HG02885 (cell line): ENCODE data around the gene RFPL3.
"Not testable (repeated sequence)": the region's sequence is repeated elsewhere in the genome, so short reads cannot be mapped to it uniquely, and the experiment has no call there.

Experiments used
- ATAC-seq: cut with Tn5 transposase; IDR thresholded peaks from one replicate; pipeline ENCODE4 v1.9.1; 2021; ENCODE audit warnings: mild to moderate bottlenecking; ENCODE audit not compliant: unreplicated experiment, poor library complexity

Gene RFPL3

DNA sequence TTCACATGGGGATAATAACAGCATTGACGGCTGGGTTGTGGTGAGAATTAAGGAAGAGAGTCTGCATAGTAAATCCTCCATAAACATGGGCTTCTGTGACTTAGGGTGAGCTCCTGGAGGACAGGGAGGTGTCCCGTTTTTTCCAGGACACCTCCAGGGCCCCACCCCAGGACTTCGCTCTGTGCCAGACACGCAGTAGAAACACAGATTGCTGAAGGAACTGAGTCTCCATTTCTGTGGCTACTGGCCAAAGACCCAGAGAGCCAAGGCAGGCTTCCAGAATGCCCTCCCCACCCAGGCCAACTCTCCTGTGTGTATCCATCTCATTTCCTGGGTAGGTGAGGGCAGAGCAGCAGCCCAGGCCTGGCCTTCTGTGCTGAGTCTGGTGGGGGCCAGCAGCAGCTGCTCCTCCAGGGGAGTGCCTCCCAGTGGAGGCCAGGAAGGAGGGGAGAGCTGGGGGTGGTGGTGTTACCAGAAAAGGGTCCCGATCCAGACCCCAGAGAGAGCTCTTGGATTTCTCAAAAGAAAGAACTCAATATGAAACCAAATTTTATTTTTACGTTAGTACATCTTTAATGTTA lies 9.5 kb upstream of the RFPL3 start:
- ATAC-seq = no peak

DNA sequence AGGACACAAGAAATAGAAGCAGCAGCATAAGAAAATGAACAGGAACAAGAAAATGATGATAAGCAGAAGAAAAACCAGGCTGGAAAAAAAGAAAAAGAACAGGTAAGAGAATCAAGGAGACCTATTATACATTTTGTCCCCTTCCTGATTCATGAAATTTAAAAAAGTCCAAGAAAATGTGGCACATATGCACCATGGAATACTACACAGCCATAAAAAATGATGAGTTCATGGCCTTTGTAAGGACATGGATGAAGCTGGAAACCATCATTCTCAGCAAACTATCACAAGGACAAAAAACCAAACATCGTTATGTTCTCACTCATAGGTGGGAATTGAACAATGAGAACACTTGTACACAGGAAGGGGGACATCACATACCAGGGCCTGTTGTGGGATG lies 5.8 kb upstream of the RFPL3 start:
- ATAC-seq = not testable (repeated sequence)

DNA sequence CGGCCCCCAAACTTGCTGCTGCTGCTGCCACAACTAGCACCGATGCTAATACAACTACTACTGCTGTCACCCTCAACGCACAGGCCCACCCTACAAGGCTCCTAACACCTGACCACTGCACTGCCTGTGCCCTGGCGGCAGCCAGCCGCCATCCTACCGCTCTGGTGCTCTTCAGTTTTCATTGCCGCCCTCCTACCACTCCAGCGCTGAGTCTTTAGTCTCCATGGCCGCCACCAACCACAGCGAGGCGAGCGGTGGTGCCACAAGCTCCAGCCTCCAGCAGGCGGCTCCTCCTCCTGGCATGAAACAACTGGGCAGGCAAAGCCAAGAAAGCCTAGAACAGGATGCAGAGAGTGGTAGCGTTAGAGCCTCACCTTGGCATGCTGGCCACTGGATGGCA lies 5.0 kb upstream of the RFPL3 start:
- no peak for ATAC-seq

DNA sequence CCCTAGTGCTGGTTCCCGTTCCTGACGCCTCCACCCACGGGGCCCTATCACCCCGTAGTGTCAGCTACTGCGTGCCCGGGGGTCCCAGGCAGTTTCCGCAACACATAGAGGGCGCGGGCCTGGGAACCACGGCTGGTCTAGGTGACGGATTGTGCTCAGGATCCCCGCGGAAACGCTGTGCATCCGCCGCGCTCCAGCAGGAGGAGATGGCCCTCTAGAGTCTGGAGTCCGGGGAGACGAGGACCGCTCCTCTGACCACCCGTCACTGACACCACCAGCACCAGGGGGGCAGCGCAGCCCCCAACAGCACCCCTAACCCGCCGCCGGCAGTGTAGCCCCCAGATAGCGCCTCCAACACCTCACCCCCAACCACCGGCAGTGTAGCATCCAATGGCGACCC lies 4.4 kb upstream of the RFPL3 start:
- ATAC-seq = no peak

GRCh38 chr22:32353840-32354239 lies 3.8 kb upstream of the RFPL3 start:
- no peak for ATAC-seq

GRCh38 chr22:32354360-32355351 lies 3.0 kb upstream of the RFPL3 start:
- ATAC-seq = no peak

GRCh38 chr22:32355760-32356159 lies 1.9 kb upstream of the RFPL3 start:
- ATAC-seq = no peak

GRCh38 chr22:32360096-32360495 lies 2.4 kb downstream of the RFPL3 start:
- not testable (repeated sequence) for ATAC-seq

GRCh38 chr22:32361257-32361656 lies 3.6 kb downstream of the RFPL3 start:
- no peak for ATAC-seq

- ATAC-seq = no peak
Measured at GRCh38 chr22:32364210-32364609, 6.5 kb downstream of the RFPL3 start.

DNA sequence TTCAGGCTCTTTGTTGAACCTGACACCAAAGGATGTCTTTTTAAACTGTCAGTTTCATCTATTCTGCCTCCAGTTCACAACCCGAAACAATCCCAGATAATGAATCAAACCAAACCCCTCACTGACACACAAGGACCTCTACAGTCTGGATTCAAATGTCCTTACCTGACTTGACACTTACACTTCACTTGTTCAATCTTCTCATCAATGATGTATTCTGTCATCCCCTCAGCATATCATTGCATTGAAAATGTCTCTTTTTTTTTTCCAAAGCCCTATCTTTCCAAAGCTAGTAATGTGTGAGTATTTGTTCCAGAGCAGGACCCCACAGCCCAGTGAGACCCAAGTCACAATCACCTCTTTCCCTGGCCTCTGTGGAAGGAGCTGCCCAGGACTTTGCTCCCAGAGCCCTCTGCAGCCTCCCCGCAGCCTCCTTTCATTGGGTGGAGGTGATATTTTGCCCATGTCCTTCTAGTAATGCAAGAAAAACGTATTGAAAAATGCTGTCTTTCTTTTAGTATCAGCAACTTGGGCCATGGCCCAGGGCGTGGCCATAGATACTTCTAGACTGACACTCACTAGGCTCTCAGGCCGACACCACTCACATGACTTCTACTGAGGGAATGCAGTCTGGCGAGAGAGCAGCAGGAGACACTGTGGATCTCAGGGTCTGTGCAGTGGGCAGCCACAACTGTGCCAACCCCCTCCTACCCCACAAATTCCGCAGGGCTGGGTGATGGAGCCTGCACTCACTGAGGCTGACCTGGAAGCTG lies 18.2 kb downstream of the RFPL3 start:
- ATAC-seq = no peak

GRCh38 chr22:32376681-32377080 lies 19.0 kb downstream of the RFPL3 start:
- ATAC-seq = no peak

- ATAC-seq = no peak
Measured at GRCh38 chr22:32378707-32379272, 21.1 kb downstream of the RFPL3 start.

DNA sequence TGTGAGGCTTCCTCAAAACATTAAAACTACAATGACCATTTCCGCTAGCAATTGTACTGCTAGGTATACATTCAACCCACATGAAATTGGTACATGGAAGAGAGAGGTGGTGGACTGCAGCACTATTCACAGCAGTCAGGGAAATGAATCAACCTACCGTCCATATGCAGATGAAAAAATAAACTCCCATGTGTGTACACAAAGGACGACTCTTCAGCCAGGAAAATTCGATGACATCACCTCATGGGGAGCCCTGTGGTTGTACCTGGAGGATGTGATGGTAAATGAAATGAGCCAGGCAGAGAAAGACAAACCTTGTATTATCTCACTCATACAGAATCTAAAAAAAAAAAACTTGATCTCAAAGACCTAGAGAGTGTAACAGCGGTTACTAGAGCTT lies 23.3 kb downstream of the RFPL3 start:
- ATAC-seq = no peak

- ATAC-seq = no peak
Measured at GRCh38 chr22:32385681-32386080, 28.0 kb downstream of the RFPL3 start.

DNA sequence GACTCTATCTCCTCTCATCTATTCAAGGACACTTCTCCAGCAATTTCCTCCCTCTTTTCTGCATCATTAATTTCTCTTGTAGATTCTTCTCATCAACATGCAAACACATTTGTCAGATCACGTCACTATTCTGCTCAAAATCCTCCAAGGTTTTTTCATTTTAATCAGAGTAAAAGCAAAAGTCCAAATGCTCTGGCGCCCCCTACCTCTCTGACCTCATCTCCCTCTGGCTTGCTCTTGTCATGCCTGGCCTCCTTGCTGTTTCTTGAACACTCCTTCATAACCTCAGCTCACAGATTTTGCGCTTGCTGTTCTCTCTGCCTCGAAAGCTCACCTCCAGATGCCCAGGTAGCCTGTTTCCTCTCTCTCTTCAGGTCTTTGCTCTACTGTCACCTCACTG lies 32.0 kb downstream of the RFPL3 start:
- no peak for ATAC-seq

GRCh38 chr22:32395107-32395506 lies 37.4 kb downstream of the RFPL3 start:
- ATAC-seq = no peak

DNA sequence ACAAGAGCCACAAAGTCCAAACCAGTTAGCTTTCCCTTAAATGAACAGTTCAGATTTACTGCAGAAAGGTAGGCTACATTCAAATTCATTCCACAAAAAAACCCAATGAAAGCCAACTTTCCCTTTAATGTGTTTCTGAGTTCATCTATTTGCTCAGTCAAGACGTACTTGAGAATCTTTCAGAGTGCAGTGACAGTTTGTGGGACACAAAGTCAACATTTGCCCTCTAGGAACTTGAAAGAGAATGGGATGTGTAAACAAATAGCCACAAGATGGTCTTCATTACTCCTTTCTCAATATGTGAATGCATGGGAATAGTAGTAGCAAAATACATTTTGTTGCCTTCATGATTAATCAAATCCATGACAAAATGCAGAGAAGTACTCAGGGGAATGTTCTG lies 38.6 kb downstream of the RFPL3 start:
- no peak for ATAC-seq

GRCh38 chr22:32396746-32397145 lies 39.1 kb downstream of the RFPL3 start:
- no peak for ATAC-seq

GRCh38 chr22:32401486-32401885 lies 43.8 kb downstream of the RFPL3 start:
- ATAC-seq = no peak

GRCh38 chr22:32404021-32404420 lies 46.4 kb downstream of the RFPL3 start:
- no peak for ATAC-seq
